ENCODE data around the gene SHC3. TPM values are rescaled to one million over a fixed set of nuclear protein-coding genes. Genes with fewer than 3 reads are reported as not detected.

The SHC3 gene
- total RNA-seq, 1 donor from 2014 or later, result 0.35 TPM

DNA sequence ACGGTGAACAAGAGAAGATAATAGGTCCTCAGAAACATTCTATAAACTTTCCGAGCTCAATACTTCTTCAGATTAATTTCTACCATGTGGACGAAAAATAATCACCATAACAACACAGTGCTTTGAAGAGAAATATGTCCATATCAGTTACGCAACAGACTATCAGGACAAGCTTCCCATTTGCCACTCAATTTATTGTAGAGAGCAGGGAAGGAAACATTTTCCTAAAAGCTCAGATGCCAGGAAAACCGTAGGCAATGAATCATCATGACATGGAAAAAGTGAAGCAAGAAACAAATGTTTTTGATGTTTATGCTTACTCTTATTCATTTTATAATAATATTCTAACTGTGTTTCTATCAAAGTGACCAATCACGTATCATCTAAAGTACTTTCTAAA is 99.8 kb downstream of the SHC3 start:
- intact Hi-C loops (cut with DNase I), result no loop called here
- no peak for DNase-seq
- ATAC-seq (ENCODE audit: poor library complexity), result peak; percentile 66

DNA sequence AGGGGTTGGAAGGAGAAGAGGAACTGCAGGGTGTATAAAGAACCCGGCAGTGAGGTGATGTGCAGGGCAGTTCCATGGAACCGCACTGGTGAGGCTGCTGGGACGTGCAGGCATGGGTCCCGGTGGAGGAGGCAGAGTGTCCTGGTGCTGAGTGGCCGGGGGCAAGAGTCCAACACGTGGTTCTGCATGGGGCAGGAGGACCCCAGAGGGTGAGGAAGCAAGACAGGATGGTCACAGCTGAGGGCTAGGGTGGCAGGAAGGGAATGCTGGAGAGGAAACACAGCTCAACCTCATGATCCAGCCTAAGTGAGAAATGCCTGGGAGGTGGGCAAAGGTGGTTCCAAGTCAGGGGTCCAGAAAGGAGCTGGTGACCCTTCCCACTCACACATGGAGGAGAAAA is 100.2 kb downstream of the SHC3 start:
- intact Hi-C loops (cut with DNase I), result no loop called here
- ATAC-seq (ENCODE audit: poor library complexity), result no peak
- no peak for DNase-seq

DNA sequence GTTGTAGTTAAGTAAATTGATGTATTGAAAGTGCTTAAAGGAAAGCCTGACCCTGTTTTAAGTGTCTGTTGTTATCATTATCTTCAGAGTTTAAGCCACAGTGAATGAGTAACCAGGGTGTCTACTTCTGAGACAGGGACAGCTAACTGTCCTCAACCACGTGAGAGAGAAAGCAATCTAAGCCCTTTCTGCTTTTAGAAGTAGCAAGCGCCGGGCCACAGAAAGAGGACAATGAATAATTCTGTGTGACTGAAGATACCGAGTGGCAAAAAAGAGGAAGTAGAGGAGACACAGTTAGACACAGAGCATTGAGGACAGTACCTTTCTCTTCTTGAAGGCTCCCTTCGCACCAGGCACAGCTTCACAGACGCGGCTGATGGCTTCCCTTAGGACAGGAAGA is 101.1 kb downstream of the SHC3 start:
- DNase-seq, result no peak
- intact Hi-C loops (cut with DNase I), result no loop called here
- ATAC-seq (ENCODE audit: poor library complexity), result no peak

DNA sequence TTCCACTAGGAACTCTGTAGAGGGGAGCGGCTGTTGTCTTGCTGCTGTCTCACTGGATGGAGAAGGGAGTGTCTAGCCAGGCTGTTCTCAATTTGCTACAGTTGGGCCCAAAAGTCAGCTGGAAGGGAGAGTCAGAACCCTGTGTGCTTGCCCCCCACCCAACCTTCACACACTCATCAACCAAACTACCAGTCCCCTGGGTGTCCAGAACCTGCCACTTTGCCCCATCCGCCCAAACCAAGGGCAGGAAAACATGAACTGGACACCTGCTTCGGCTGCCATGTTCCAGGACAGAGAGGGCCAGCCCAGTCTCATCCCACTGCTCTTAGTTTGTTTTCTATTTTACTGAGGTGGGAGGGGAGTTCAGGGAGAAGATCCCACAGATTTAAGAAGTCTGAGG is 105.2 kb downstream of the SHC3 start:
- intact Hi-C loops (cut with DNase I), result no loop called here
- ATAC-seq (ENCODE audit: poor library complexity) (no peak), DNase-seq (no peak)

DNA sequence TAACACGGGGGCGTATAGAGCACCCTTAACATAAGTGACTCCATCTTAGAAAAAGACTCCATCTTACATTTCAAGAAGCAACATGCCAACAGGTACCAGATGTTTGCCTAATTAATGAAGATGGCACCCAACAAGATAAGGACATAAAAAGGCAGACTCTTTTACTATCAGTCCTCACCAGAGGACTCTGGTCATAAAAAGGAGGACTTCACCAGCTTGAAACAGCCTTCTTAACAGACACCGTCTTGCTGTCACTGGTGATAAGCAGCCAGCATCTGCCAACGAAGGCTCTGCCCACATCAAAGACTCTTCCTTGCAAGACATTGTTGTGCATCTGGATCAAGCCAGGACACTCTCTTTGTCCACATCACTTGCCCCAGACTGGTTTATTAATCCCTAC is 107.0 kb downstream of the SHC3 start:
- no peak for DNase-seq
- intact Hi-C loops (cut with DNase I), result no loop called here

DNA sequence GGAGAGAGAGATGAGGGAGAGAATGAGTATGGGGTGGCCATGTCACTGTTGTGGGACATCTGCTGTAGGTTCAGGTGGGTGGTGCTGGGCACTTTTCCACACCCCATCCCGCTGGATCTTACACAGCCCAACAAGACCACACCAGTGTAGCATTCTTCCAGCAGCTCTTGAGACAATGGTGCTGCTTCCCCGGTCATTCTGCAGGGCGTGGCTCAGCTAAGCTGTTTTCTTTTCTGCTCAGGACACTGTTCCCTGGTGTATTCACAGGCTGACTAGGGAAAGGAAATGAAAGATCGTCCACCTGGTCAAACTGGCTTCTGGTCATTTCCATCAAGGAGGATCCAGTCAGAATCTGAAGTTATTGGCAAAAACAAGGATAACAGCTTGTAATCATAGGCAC is 111.8 kb downstream of the SHC3 start:
- no peak for DNase-seq
- no peak for ATAC-seq (ENCODE audit: poor library complexity)
- intact Hi-C loops (cut with DNase I), result no loop called here

More for the DNA sequence above, 107.0 kb downstream of the SHC3 start:
- ATAC-seq (ENCODE audit: poor library complexity), result no peak

DNA sequence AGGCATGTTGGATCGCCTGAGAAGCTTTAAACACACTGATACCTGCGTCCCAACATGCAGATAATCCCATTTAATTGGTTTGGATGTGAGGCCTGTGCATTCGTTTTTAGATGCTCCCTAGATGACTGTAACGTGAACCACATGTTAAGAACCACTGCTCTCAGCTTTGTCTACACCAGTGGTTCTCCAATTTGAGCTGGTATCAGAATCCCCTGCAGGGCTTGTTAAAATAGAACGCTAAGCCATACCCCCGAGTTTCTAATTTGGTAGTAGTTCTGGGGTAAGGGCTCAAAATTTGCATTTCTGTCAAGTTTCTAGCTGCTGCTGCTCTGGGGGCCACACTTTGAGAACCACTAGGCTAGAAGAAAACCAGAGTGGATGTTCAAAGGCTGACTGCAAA is 112.7 kb downstream of the SHC3 start:
- intact Hi-C loops (cut with DNase I), result no loop called here
- ATAC-seq (ENCODE audit: poor library complexity) (no peak), DNase-seq (no peak)

DNA sequence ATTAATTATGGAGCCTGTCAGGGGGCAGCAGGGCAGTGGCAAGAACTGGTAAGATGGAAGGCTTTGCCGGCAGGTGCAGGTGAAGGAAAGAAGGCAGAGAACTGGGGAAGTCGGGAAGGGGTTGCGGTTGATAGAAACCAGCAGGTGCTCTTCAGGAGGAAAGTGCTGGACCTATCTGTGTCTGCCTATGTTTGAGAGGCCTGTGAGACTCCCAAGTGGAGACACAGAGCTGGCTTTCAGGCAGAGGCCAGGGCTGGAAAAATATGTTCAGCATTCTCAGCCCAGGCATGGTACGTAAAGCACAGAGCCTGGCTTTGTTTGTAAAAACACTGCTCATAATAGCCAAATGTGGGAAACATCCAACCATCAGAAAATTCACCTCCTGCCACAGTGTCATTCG is 117.8 kb downstream of the SHC3 start:
- DNase-seq (no peak), ATAC-seq (ENCODE audit: poor library complexity) (no peak)
- intact Hi-C loops (cut with DNase I), result no loop called here

DNA sequence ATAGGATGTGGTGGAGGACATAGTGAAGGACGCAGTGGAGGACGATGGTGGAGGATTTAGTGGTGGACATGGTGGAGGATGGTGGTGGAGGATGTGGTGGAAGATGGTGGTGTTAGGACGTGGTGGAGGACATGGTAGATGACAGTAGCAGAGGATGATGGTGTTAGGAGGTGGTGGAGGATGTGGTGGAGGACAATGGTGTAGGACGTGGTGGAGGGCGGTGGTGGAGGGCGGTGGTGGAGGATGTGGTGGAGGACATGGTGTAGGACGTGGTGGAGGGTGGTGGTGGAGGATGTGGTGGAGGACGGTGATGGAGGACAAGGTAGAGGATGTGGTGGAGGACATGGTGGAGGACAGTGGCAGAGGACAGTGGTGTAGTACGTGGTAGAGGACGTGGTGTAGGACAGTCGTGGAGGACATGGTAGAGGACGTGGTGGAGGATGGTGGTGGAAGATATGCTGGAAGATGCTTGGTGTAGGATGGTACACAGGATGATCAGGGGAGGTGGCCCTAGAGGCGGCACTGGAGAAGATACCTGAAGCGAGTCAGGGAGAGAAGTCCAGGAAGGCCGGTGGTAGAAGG is 118.6 kb downstream of the SHC3 start:
- no peak for ATAC-seq (ENCODE audit: poor library complexity)
- intact Hi-C loops (cut with DNase I), result no loop called here

DNA sequence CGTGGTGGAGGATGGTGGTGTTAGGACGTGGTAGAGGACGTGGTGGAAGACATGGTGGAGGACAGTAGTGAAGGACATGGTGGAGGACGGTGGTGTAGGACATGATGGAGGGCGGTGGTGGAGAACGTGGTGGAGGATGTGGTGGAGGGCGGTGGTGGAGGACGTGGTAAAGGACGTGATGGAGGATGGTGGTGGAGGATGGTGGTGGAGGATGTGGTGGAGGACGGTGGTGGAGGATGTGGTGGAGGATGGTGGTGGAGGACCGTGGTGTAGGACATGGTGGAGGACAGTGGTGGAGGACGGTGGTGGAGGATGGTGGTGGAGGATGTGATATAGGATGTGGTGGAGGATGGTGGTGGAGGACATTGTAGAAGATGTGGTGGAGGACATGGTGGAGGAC is 119.7 kb downstream of the SHC3 start:
- intact Hi-C loops (cut with DNase I), result no loop called here
- ATAC-seq (ENCODE audit: poor library complexity) (no peak), DNase-seq (no peak)

More for the DNA sequence above, 118.6 kb downstream of the SHC3 start:
- DNase-seq, result no peak

DNA sequence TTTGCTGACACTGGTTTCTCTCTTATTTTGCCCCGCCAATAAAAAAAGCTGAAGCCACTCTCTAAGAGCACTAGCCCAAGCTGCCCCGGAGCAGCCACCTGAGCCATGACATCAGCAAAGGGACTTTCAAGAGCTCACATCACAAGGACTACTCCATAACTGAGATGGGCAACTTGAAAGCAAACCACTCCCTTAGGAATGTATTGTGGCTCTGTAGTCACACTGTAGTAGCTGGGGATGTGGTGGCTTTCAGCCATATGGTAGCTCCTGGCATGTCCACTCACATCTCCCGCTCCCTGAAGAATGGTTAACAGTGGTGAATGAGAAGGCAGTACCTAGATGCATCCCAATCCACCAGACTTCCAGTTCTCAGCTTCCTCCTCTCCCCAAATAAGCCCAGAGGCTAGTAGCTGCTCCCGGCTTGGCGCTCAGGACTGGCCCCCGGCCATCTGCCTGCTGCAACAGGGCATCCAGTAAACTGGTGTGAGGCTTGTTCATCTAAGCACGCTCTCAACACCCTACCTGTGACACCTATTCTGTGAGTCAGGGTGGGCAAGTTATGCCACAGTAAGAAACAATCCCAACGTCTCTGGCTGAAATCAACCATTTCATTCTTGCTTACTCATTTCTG is 123.6 kb downstream of the SHC3 start:
- ATAC-seq (ENCODE audit: poor library complexity) (no peak), DNase-seq (no peak)
- intact Hi-C loops (cut with DNase I), result no loop called here

DNA sequence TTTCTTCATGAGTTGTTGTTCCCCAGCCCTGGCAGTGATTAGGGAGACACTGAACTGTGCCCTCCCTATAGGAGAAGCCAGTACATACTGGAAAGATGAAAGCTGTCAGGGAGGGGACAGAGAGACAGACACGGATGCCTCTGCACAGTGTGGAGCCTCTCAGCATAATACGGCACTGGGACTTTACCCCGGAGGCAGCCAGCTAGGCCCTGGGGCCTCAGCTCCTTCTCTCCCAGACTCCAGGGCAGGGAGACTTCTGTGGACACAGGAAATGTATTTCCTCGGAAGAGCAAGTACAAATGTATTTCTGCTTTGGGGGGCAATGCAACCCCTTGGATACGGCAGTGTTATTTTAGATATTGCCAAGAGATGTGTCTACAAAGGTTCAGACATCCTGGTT is 125.3 kb downstream of the SHC3 start:
- intact Hi-C loops (cut with DNase I), result no loop called here
- DNase-seq (no peak), ATAC-seq (ENCODE audit: poor library complexity) (peak; percentile 18)

DNA sequence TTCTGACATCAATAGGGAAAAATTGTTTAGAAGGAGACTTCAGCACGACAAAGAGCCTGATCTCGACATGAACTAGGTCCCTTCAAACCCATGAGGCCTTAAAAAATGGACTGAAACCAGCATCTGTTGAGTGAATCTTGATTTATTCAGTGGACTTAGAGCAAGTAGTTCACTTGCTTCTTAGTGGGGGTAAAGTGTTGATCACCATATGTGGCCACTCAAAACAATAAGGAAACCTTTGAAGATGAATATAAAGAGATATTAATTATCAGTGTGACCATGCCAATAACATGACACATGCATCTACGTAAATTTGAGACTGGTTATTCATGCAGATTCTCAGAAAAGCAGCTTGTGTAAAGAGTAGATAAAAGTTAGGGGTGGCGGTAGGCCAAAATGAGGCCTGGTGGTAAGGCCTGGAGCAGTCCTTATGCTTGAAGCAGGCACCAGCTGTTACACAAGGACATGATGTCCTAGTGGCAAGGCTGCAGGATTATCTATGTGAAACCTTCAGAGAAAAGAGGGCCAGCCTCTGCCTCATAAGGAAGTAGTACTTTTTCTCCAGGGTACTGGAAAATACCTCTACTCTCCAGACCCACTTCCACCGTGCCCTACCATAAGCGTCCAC is 126.0 kb downstream of the SHC3 start:
- intact Hi-C loops (cut with DNase I), result no loop called here
- peak; percentile 83 for ATAC-seq (ENCODE audit: poor library complexity)
- DNase-seq, result no peak

DNA sequence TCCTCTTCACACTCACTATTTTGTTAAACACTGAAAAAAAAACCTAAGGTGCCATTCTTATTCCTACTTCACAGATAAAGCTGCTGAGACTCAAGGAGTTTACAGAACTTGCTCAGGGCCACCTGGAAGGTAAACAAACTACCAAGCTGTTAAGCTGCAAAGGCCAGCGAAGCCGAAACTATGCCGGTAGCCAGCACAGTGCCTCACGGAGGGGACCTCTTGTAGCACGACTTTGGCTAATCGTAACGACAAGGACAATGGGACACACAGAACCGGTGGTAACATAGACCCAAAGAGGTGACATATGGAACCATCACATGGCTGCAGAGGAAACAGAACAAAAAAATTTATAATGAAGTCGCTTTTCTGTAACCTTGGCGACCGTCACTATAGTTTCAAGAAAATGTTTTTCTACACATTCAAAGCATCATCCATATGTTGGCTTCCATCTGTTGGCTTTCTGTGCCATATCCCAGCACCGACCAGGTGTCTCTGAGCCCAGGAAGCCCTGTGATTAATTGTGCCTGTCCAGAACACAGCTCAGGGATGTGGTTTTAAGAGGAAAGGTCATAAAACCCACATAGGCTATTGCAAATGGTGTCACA is 127.1 kb downstream of the SHC3 start:
- intact Hi-C loops (cut with DNase I), result no loop called here
- ATAC-seq (ENCODE audit: poor library complexity), result no peak
- no peak for DNase-seq

DNA sequence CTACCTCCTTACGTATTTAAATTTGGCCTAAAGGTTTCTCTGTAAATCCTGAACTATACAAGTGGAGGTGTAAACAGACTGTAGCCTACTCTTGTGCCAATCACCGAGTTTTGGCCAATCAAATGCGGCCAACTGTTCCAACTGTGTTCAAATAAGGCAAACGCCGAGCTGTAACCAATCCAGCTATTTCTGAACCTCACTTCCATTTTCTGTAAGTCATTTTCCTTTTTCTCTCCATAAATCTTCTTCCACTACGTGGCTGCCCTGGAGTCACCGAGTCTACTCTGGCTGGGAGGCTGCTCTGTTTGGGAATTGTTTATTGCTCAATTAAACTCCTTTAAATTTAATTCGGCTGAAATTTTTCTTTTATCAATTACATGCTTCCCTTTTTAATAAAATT is 129.0 kb downstream of the SHC3 start:
- no peak for DNase-seq
- ATAC-seq (ENCODE audit: poor library complexity), result no peak
- intact Hi-C loops (cut with DNase I), result no loop called here

DNA sequence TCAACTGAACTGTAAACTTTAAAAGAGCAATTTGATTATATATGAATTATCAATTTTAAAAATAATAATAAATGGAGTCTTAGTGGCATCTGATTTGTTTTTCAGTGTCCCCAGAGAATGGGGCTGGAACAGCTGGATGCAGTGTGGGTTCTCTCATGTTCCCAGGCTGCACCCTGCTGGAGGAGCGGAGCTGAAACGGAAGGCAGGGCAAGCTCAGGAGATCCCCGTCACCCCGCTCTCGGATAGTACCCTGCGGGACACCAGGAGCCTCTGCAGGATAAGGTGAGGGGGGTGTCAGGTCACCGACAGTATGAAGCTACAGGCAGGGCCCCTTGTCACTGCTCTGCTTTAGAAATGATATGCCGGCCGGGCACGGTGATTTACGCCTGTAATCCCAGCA is 130.0 kb downstream of the SHC3 start:
- intact Hi-C loops (cut with DNase I), result no loop called here
- ATAC-seq (ENCODE audit: poor library complexity) (no peak), DNase-seq (no peak)

DNA sequence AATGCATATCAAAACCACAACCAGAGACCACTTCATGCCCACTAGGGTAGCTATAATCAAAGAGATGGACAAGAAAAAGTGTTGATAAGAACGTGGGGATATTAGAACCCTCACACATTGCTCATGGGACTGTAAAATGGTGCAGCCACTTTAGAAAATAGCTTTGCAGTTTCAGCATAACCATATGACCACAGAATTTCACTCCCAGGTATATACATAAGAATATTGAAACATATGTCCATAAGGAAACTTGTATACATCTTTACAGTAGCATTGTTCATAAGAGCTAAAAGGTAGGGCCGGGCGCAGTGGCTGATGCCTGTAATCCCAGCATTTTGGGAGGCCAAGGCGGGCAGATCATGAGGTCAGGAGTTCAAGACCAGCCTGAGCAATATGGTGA is 131.0 kb downstream of the SHC3 start:
- intact Hi-C loops (cut with DNase I), result no loop called here
- DNase-seq, result no peak
- no peak for ATAC-seq (ENCODE audit: poor library complexity)

DNA sequence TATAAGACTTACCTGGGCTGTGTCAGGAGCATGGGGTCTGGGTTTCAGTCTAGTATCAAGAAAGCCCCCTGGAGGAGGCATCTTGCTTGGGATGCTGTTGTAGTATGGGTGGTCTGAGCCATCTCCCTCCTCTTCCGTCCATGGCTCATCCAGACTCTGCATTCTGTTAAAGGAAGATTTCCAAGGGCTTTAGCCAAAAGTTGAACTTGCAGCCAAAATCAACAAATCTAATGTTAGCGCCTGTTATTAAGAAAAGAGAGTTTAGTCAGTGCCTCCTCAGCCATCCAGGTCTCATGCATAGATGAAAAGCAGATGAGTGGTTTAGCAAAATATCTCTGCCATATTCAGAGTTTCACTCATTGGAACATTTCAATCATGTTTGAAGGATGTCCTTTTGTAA is 131.8 kb downstream of the SHC3 start:
- DNase-seq (no peak), ATAC-seq (ENCODE audit: poor library complexity) (peak; percentile 74)
- intact Hi-C loops (cut with DNase I), result no loop called here

DNA sequence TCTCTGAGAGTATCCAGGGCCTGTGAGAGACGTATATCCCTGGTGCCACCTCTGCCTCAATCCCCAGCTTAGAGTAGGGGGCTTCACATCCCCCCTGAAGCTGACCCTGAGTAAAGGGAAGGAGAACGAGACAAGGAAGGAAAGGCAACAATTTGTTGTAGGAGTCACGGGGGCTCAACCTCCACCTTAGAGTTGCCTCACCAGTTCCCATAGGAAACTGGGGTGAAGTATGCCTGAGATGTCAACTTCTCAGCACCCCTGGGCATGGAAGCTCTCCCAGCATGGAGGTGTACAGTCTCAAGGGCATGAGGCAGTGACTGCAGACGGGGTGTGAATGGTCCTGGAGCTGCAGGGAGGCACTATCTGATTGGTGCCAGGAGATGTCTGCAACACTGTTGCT is 133.7 kb downstream of the SHC3 start:
- ATAC-seq (ENCODE audit: poor library complexity) (no peak), DNase-seq (no peak)
- intact Hi-C loops (cut with DNase I), result no loop called here

DNA sequence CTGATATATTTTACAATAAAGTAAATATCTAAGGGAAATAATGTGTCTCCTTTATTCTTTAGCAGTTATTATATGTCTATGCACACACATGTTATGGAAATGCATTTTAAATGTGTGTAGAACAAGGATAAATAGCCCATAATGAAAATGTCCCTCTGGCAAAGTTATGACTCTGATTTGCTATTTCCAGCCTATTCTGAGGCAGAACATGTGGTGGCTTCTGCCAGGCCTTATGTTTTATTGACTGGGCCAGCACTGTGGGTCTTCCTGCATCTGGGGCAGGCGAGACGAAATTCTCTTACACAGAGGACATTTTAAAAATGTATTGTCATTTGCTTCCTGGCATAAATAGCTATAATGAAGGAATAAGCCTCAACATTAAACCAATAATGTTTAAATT is 134.5 kb downstream of the SHC3 start:
- ATAC-seq (ENCODE audit: poor library complexity) (no peak), DNase-seq (no peak)
- intact Hi-C loops (cut with DNase I), result no loop called here
